Endothelial cell (in vitro differentiated cells): Measurements from ENCODE around the gene LRRFIP1. TPM values are rescaled to one million over a fixed set of nuclear protein-coding genes. Genes with fewer than 3 reads are reported as not detected.

Experiments
- DNase-seq: peaks from one replicate; pipeline ENCODE4 v3.0.0; 2021; ENCODE audit warnings: low spot score
- H3K27ac Mint-ChIP-seq: one replicate; pipeline ENCODE4 v1.8.0; 2021; ENCODE audit warnings: mixed read lengths, inconsistent platforms; ENCODE audit not compliant: unreplicated experiment
- H3K27me3 Mint-ChIP-seq: one replicate; pipeline ENCODE4 v1.8.0; 2021; ENCODE audit warnings: mild to moderate bottlenecking, moderate library complexity, mixed read lengths, inconsistent platforms; ENCODE audit not compliant: unreplicated experiment
- H3K36me3 Mint-ChIP-seq: one replicate; pipeline ENCODE4 v1.8.0; 2021; ENCODE audit warnings: mild to moderate bottlenecking, low read depth, mixed read lengths, inconsistent platforms; ENCODE audit not compliant: unreplicated experiment
- H3K4me1 Mint-ChIP-seq: one replicate; pipeline ENCODE4 v1.8.0; 2021; ENCODE audit warnings: mild to moderate bottlenecking, mixed read lengths, inconsistent platforms; ENCODE audit not compliant: unreplicated experiment
- H3K4me3 Mint-ChIP-seq: one replicate; pipeline ENCODE4 v1.8.0; 2021; ENCODE audit warnings: mild to moderate bottlenecking, mixed read lengths, inconsistent platforms; ENCODE audit not compliant: unreplicated experiment
- H3K9me3 Mint-ChIP-seq: one replicate; pipeline ENCODE4 v1.8.0; 2021; ENCODE audit warnings: mixed read lengths, inconsistent platforms; ENCODE audit not compliant: unreplicated experiment
- CTCF ChIP-seq: fragments of 200-600 bp; sonication (generic); IDR thresholded peaks from one replicate; pipeline ENCODE4 v1.5.0; 2021; ENCODE audit warnings: antibody characterized with exemption; ENCODE audit not compliant: unreplicated experiment
- total RNA-seq: library from RNA; stranded (reverse); fragmentation: NEBNext Ultra II Directional; extraction: Animal tissue kit (Norgen Biotek cat#: 25700); gene quantifications from one replicate; pipeline ENCODE4 v1.2.1, GENCODE V29; 2021; ENCODE audit not compliant: unreplicated experiment

LRRFIP1 gene
- total RNA-seq, 1 donor from 2014 or later: 105 TPM

- Mint-ChIP-seq H3K27ac (peak overlapping the region; percentile 48), H3K4me3 (peak overlapping the region; percentile 90), H3K36me3 (peaks cover 20% of the 10 kb centered on the region), H3K4me1 (peaks cover 35% of the 10 kb centered on the region), H3K27me3 (peaks cover 16% of the 10 kb centered on the region), H3K9me3 (no peaks in the 10 kb centered on the region)
- DNase-seq: no peak
- TF ChIP-seq CTCF: no peak
These were observed 1.1 kb downstream of the LRRFIP1 start for GRCh38 chr2:237628247-237629187.

GRCh38 chr2:237629188-237629534, 1.8 kb downstream of the LRRFIP1 start:
- TF ChIP-seq CTCF: no peak
- peaks cover 24% of the 10 kb centered on the region for H3K36me3 Mint-ChIP-seq
- H3K4me1 Mint-ChIP-seq: peaks cover 35% of the 10 kb centered on the region

GRCh38 chr2:237629739-237630138, 2.4 kb downstream of the LRRFIP1 start:
- H3K27ac Mint-ChIP-seq: no peak overlapping the region
- peaks cover 35% of the 10 kb centered on the region for H3K4me1 Mint-ChIP-seq
- no peak for TF ChIP-seq CTCF
- peaks cover 13% of the 10 kb centered on the region for H3K27me3 Mint-ChIP-seq
- peaks cover under 1% of the 10 kb centered on the region for H3K9me3 Mint-ChIP-seq
- peak overlapping the region; percentile 53 for H3K4me3 Mint-ChIP-seq
- no peak for DNase-seq
- peaks cover 30% of the 10 kb centered on the region for H3K36me3 Mint-ChIP-seq

More at GRCh38 chr2:237629188-237629534, 1.8 kb downstream of the LRRFIP1 start:
- Mint-ChIP-seq H3K27ac (no peak overlapping the region), H3K4me3 (peak overlapping the region; percentile 90), H3K9me3 (no peaks in the 10 kb centered on the region), H3K27me3 (peaks cover 13% of the 10 kb centered on the region)
- no peak for DNase-seq

GRCh38 chr2:237630216-237631000, 3.0 kb downstream of the LRRFIP1 start:
- Mint-ChIP-seq H3K36me3 (peaks cover 34% of the 10 kb centered on the region), H3K27me3 (peaks cover 13% of the 10 kb centered on the region), H3K4me3 (peak overlapping the region; percentile 53), H3K9me3 (peaks cover 4% of the 10 kb centered on the region), H3K4me1 (peaks cover 31% of the 10 kb centered on the region), H3K27ac (no peak overlapping the region)
- DNase-seq: no peak
- TF ChIP-seq CTCF: no peak
